ENCODE measurements around the gene SLC31A2.
"Not testable (repeated sequence)": the region's sequence is repeated elsewhere in the genome, so short reads cannot be mapped to it uniquely, and the experiment has no call there.

SLC31A2 gene

GRCh38 chr9:113150670-113151611 lies at the start of gene SLC31A2:
SLC31A2 (plus strand) TSS chr9:113151007; CDS start chr9:113151075, 68 bp downstream.
- DNase-seq: peak; percentile 85

GRCh38 chr9:113105345-113105744 lies 45.5 kb upstream of the SLC31A2 start:
- not testable (repeated sequence) for DNase-seq

GRCh38 chr9:113111065-113111951 lies 39.5 kb upstream of the SLC31A2 start:
- peak; percentile 22 for DNase-seq

- not testable (repeated sequence) for DNase-seq
Observed at GRCh38 chr9:113112706-113113510, 37.9 kb upstream of the SLC31A2 start.

GRCh38 chr9:113118829-113119228 lies 32.0 kb upstream of the SLC31A2 start:
- DNase-seq: not testable (repeated sequence)

GRCh38 chr9:113125386-113126035 lies 25.3 kb upstream of the SLC31A2 start:
- no peak for DNase-seq

- no peak for DNase-seq
Observed at GRCh38 chr9:113129466-113129865, 21.3 kb upstream of the SLC31A2 start.

GRCh38 chr9:113129884-113130283 lies 20.9 kb upstream of the SLC31A2 start:
- DNase-seq: no peak

GRCh38 chr9:113131689-113132151 lies 19.1 kb upstream of the SLC31A2 start:
- no peak for DNase-seq

GRCh38 chr9:113137196-113138168 lies 13.3 kb upstream of the SLC31A2 start:
- no peak for DNase-seq

- no peak for DNase-seq
Observed at GRCh38 chr9:113138760-113139159, 12.0 kb upstream of the SLC31A2 start.

GRCh38 chr9:113139225-113139829 lies 11.5 kb upstream of the SLC31A2 start:
- no peak for DNase-seq

GRCh38 chr9:113139953-113140352 lies 10.9 kb upstream of the SLC31A2 start:
- no peak for DNase-seq

GRCh38 chr9:113140896-113141295 lies 9.9 kb upstream of the SLC31A2 start:
- not testable (repeated sequence) for DNase-seq

- DNase-seq: no peak
Observed at GRCh38 chr9:113143432-113144227, 7.2 kb upstream of the SLC31A2 start.

GRCh38 chr9:113148372-113148705 lies 2.5 kb upstream of the SLC31A2 start:
- no peak for DNase-seq

GRCh38 chr9:113148781-113149510 lies 1.9 kb upstream of the SLC31A2 start:
- no peak for DNase-seq

GRCh38 chr9:113149561-113149960 lies 1.2 kb upstream of the SLC31A2 start:
- not testable (repeated sequence) for DNase-seq
